Measurements from ENCODE around the gene NOS3.
A peak's percentile ranks its signal among the peaks of the same experiment; 100 is the strongest.

The NOS3 gene

DNA sequence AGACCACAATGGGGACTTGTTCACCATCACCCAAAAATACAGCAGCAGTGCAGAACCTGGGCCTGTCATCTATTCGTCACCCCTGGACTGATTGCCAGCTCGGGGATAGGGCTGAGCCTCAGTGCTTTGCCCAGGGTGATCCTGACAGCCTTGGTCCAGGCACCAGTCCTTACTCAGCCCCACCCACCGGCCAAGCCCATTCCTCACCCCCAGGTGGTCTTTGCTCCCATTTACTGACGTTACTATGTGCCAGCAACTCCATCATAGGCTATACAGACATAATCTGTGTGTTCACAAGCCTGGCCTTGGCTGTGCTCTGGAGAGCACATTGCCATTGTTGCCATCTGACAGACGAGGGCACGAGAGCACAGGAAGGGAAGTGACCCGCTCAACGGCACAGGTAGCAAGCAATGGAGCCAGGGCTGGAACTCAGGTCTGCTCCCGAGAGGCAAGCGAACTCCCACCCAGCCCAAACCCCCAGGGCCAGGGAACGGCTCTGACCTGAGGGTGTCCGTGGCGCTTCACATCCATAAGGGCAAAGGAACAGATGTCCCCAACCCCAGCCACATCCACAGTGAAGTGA, 26.6 kb downstream of the NOS3 start:
- no peaks in the 10 kb centered on the region for H3K9me3 ChIP-seq (ENCODE audit: insufficient read depth, low read length)

DNA sequence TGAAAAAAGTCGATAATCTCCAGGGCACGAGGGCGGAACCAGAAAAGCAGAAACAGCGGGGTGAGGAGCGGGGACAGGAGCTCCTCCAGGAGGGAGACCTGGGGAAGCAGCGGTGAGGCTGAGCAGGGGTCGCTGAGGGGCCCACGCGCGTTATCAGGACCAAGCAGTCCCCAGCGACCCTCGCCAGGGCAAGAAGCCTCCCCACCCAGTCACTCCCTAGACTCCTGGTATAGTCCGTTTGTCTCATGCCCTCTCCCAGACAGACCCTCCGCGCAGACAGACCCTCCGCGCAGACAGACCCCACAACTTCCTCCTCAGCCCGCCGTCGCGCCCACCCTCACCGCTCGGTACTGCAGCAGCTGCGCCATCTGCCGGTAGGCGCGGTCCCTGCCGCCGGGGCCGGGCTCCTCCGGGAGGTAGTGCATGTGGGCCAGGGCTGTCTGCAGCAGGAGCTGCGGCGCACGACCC, 27.2 kb downstream of the NOS3 start:
- no peaks in the 10 kb centered on the region for H4K20me1 ChIP-seq (ENCODE audit: insufficient read depth, low read length)
- H3K9ac ChIP-seq (ENCODE audit: low read length): peak overlapping the region; percentile 63
- 0 out of 2 replicates have a peak, but pooled peaks cover 6% of the 10 kb centered on the region for H3K27me3 ChIP-seq (ENCODE audit: low read depth, low read length)
- TF ChIP-seq, protein P1, sequence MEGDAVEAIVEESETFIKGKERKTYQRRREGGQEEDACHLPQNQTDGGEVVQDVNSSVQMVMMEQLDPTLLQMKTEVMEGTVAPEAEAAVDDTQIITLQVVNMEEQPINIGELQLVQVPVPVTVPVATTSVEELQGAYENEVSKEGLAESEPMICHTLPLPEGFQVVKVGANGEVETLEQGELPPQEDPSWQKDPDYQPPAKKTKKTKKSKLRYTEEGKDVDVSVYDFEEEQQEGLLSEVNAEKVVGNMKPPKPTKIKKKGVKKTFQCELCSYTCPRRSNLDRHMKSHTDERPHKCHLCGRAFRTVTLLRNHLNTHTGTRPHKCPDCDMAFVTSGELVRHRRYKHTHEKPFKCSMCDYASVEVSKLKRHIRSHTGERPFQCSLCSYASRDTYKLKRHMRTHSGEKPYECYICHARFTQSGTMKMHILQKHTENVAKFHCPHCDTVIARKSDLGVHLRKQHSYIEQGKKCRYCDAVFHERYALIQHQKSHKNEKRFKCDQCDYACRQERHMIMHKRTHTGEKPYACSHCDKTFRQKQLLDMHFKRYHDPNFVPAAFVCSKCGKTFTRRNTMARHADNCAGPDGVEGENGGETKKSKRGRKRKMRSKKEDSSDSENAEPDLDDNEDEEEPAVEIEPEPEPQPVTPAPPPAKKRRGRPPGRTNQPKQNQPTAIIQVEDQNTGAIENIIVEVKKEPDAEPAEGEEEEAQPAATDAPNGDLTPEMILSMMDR (IDR thresholded peaks at IDR 0.05; ENCODE audit: low read depth, low read length): peak; percentile 93
- no peak for TF ChIP-seq EZH2phosphoT487 (IDR thresholded peaks at IDR 0.05; ENCODE audit: low read depth)
- peak overlapping the region; percentile 94 for H3K4me2 ChIP-seq (ENCODE audit: low read length)
- peak overlapping the region; percentile 82 for H2AFZ ChIP-seq (ENCODE audit: low read depth, low read length)
- H3K4me1 ChIP-seq (ENCODE audit: low read length): peaks cover 7% of the 10 kb centered on the region; the same call in 1 of the 2 replicates
- peak overlapping the region; percentile 79 for H3K4me3 ChIP-seq (ENCODE audit: low read length)
- no peak overlapping the region for H3K27ac ChIP-seq (ENCODE audit: low read length)
- no peaks in the 10 kb centered on the region for H3K36me3 ChIP-seq (replicated peaks; ENCODE audit: low read depth, low read length)
- H3K79me2 ChIP-seq (ENCODE audit: low read length): no peaks in the 10 kb centered on the region
- no peaks in the 10 kb centered on the region for H3K9me3 ChIP-seq (ENCODE audit: insufficient read depth, low read length)

More for the DNA sequence above, 26.6 kb downstream of the NOS3 start:
- peaks cover 7% of the 10 kb centered on the region; the same call in 1 of the 2 replicates for H3K4me1 ChIP-seq (ENCODE audit: low read length)
- peak overlapping the region; percentile 63 for H3K9ac ChIP-seq (ENCODE audit: low read length)
- no peak for TF ChIP-seq EZH2phosphoT487 (IDR thresholded peaks at IDR 0.05; ENCODE audit: low read depth)
- TF ChIP-seq, protein P1 (IDR thresholded peaks at IDR 0.05; ENCODE audit: low read depth, low read length): no peak
- peak overlapping the region; percentile 94 for H3K4me2 ChIP-seq (ENCODE audit: low read length)
- 0 out of 2 replicates have a peak, but pooled peaks cover 6% of the 10 kb centered on the region for H3K27me3 ChIP-seq (ENCODE audit: low read depth, low read length)
- H4K20me1 ChIP-seq (ENCODE audit: insufficient read depth, low read length): no peaks in the 10 kb centered on the region
- no peaks in the 10 kb centered on the region for H3K36me3 ChIP-seq (replicated peaks; ENCODE audit: low read depth, low read length)
- peak overlapping the region; percentile 82 for H2AFZ ChIP-seq (ENCODE audit: low read depth, low read length)
- no peak overlapping the region for H3K27ac ChIP-seq (ENCODE audit: low read length)
- H3K79me2 ChIP-seq (ENCODE audit: low read length): no peaks in the 10 kb centered on the region
- peak overlapping the region; percentile 79 for H3K4me3 ChIP-seq (ENCODE audit: low read length)

DNA sequence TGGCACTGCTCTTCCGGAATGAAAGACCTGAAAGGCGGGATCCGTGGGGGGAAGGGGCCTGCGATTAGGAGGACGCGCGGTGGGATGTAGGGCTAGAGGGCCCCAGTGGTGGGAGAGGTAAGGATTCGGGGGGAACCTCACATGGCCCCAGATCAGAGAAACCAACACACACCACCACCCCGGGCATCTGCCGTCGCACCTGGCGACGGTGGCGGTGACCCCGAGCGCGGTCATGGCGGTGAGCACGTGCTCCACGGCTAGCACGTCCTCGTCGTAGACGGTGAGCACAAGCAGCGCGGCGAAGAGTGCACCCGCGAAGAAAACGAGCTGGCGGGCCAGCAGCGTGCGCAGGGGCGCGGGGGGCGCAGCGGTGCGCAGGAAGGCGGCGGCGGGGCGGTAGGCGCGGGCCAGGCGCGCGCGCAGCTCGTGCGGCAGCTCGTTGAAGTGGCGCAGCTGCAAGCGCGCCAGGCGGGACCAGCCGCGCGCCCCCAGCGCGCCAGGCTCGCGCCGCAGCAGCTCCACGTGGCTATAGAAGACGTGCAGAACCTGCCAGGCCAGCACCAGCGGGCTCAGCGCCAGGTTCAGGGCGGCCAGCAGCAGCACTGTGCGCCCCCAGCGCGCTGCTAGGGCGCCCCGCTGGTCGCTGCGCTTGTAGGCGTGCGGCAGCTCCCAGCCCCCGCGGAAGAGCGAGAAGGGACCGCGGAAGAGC, 27.8 kb downstream of the NOS3 start:
- peak overlapping the region; percentile 63 for H3K9ac ChIP-seq (ENCODE audit: low read length)
- 0 out of 2 replicates have a peak, but pooled peaks cover 6% of the 10 kb centered on the region for H3K27me3 ChIP-seq (ENCODE audit: low read depth, low read length)
- no peak for TF ChIP-seq EZH2phosphoT487 (IDR thresholded peaks at IDR 0.05; ENCODE audit: low read depth)
- TF ChIP-seq, protein P1 (IDR thresholded peaks at IDR 0.05; ENCODE audit: low read depth, low read length): no peak
- peak overlapping the region; percentile 94 for H3K4me2 ChIP-seq (ENCODE audit: low read length)
- peak overlapping the region; percentile 79 for H3K4me3 ChIP-seq (ENCODE audit: low read length)
- H3K36me3 ChIP-seq (replicated peaks; ENCODE audit: low read depth, low read length): no peaks in the 10 kb centered on the region
- no peaks in the 10 kb centered on the region for H3K9me3 ChIP-seq (ENCODE audit: insufficient read depth, low read length)
- peak overlapping the region; percentile 82 for H2AFZ ChIP-seq (ENCODE audit: low read depth, low read length)
- peaks cover 7% of the 10 kb centered on the region; the same call in 1 of the 2 replicates for H3K4me1 ChIP-seq (ENCODE audit: low read length)
- no peaks in the 10 kb centered on the region for H3K79me2 ChIP-seq (ENCODE audit: low read length)
- no peaks in the 10 kb centered on the region for H4K20me1 ChIP-seq (ENCODE audit: insufficient read depth, low read length)
- H3K27ac ChIP-seq (ENCODE audit: low read length): no peak overlapping the region

DNA sequence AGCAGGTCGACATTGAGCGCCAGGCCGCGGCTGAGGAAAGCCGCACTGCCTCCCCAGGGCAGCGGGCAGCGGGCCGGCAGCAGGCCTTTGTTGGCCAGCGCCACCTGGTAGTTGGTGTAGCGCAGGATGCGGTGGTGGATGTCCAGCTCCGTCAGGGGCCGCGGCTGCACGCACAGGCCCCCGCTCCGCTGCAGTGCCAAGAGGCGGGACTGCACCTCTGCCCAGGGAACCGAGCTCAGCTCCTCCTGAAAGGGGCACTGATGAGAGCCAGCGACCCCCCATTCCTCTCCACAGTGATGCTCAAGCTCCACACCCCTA, 28.3 kb downstream of the NOS3 start:
- no peak overlapping the region for H3K9ac ChIP-seq (ENCODE audit: low read length)
- H3K4me2 ChIP-seq (ENCODE audit: low read length): no peak overlapping the region
- H4K20me1 ChIP-seq (ENCODE audit: insufficient read depth, low read length): no peaks in the 10 kb centered on the region
- H3K36me3 ChIP-seq (replicated peaks; ENCODE audit: low read depth, low read length): no peaks in the 10 kb centered on the region
- no peaks in the 10 kb centered on the region for H3K79me2 ChIP-seq (ENCODE audit: low read length)
- no peaks in the 10 kb centered on the region for H3K9me3 ChIP-seq (ENCODE audit: insufficient read depth, low read length)
- H3K4me3 ChIP-seq (ENCODE audit: low read length): no peak overlapping the region
- no peak overlapping the region for H2AFZ ChIP-seq (ENCODE audit: low read depth, low read length)
- TF ChIP-seq, protein P1 (IDR thresholded peaks at IDR 0.05; ENCODE audit: low read depth, low read length): no peak
- TF ChIP-seq EZH2phosphoT487 (IDR thresholded peaks at IDR 0.05; ENCODE audit: low read depth): no peak
- H3K27me3 ChIP-seq (ENCODE audit: low read depth, low read length): 0 out of 2 replicates have a peak, but pooled peaks cover 6% of the 10 kb centered on the region
- H3K4me1 ChIP-seq (ENCODE audit: low read length): peaks cover 7% of the 10 kb centered on the region; the same call in 1 of the 2 replicates
- no peak overlapping the region for H3K27ac ChIP-seq (ENCODE audit: low read length)

Data from OCI-LY3 (cell line).